GM11168 (cell line): ENCODE measurements around the gene RUNX1.

ENCODE experiments used
- in situ Hi-C: fragments of 300-500 bp; cut with MboI; formaldehyde crosslinking; loops from one replicate; pipeline ENCODE4 v1.12.0; 2022; ENCODE audit warnings: low sequenced_read_pairs; ENCODE audit not compliant: unreplicated experiment

RUNX1 gene

GRCh38 chr21:34933609-34934335 lies 115.3 kb downstream of the RUNX1 start:
- in situ Hi-C loops, result no loop called here

DNA sequence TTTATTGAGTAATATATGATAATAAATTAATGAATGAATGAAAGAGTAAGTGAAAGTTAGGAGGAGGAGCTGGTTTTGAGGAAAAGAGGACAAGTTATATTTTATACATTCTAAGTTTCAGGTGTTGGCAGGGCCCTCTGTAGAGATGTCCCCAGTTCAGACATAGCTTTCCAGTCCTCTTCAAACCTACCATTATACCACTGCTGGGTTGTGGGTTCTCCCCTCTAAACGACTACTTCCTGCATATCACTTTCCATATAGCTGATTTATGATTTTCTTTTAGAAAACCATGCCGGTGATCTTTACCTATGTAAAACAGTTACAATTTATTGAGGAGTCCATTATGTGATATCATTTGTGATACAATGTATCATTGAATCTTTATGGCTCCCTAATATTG lies 116.9 kb downstream of the RUNX1 start:
- in situ Hi-C loops, result no loop called here

DNA sequence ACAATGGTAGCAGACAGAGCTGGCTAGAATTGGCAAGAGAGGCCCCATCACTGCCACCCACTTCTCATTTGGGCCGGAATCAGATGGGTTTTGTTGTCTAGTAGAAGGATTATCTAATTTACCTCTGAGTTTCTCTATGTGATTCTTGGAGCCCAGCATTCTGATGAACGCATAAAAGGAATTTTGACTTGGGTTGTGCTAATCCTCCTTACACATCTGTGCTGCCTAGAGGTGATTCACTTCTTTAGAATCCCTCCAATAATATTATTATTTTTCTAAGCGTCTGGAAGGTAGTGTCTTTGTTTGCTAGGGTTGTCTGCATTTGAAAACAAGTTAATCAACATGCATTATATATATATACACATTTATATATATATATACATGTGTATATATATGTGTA lies 118.1 kb downstream of the RUNX1 start:
- in situ Hi-C loops, result no loop called here

- in situ Hi-C loops, result no loop called here
Measured at GRCh38 chr21:34928637-34929036, 120.5 kb downstream of the RUNX1 start.

DNA sequence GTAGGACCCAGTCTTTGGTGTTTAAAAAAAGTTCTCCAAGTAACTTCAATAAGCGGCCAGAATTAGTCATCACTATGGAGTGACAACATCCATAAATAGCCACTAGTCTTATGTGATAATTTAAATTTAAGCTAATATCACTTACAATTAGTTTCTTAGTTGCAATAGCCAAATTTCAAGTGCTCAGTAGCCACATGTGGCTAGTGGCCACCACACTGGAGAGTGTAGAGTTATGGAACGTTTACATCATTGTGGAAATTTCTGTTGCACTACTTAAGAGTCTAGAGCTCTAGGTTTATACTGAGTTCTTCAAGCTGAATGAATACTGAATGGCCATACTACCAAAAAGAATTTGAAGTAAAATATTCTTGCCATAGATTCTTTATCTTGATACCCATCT lies 121.1 kb downstream of the RUNX1 start:
- in situ Hi-C loops, result no loop called here

DNA sequence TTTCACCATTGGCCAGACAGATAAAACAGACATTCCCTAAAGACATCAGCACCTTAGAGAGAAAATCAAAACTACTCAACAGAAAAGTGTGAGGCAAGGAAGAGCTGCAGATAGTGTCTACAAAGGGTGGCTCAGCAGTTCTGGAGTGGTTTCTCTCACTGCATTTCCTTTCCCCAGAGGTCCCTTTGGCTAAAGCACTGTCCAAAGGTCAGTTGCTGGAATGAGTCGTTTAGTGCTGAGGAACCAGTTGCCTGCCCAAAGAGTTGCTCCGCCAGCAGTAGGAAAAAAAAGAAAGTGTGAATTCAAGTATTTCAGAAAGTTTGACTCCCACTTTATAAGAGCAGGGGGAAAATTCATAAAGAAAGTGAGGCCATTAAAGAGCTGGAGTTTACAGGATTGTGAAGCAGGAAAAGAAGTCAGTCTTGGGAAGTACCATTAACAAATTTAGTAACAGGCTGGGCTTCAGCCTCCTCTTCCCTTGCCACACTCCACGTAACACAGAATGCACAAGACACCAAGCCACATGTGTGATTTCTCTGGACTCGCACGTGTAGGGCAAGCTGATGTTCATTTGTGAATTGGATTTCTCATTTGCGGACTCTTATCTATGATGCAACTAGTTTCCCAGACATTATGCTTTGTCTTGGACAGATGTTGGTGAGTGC lies 122.2 kb downstream of the RUNX1 start:
- in situ Hi-C loops, result no loop called here

DNA sequence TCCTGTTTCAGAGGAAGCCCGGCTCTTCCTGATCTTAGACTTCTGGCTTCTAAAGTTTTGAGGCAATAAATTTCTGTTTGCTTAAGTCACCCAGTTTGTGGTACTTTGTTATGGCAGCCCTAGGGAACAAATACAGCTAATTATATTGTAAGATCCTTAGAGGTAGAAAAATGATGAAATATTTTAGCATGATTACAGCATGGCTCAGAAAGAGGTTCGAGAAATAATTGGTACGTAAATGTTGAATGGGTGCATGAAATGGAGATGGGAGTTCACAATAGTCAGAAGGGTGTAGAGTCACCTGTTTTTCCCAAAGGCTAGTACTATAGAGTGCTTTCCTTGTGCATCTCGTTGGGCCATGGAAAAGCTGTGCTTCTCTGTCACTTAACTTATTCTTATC lies 123.5 kb downstream of the RUNX1 start:
- in situ Hi-C loops, result no loop called here

GRCh38 chr21:34924771-34925419 lies 124.2 kb downstream of the RUNX1 start:
- in situ Hi-C loops, result no loop called here

- in situ Hi-C loops, result no loop called here
Measured at GRCh38 chr21:34924194-34924593, 124.9 kb downstream of the RUNX1 start.

- in situ Hi-C loops, result no loop called here
Measured at GRCh38 chr21:34923626-34924025, 125.5 kb downstream of the RUNX1 start.

DNA sequence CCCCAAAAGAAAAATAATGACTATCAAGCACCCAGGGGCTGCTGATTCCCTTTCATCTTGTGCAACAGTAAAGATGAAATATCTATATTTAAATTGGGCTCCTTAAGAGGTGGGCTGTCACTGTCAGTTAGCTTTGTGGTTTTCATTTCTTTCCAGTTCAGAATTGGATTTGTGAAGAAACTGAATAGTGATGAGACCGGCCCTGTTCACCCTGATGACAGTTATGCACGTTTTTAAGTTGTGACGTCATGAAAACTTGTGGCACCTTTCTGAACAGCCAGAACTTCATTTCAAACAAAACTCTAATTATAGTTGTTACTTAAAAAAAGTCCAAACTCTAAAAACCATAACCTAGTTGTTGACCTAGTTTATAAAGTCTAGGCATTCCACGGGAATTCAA lies 125.9 kb downstream of the RUNX1 start:
- in situ Hi-C loops, result no loop called here

DNA sequence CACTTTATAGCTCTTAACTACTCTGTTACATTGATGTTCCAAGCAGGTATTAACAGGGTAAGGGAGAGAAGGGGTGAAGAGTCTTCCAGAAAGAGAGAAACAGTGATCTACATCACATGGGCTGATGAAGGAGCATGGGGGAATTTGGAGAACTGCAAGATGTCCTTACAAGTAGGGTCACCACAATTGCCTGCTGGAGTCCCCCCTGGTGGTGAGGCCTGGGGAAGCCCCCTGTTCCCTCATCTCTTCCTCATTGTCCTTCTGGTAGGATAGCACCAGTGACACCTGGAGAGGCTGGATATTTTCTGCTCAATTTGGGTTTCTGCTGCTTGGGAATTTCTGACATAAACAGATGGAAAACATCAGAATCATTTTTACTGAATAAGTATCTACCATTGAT lies 126.6 kb downstream of the RUNX1 start:
- in situ Hi-C loops, result no loop called here

- in situ Hi-C loops, result no loop called here
Measured at GRCh38 chr21:34921151-34921550, 128.0 kb downstream of the RUNX1 start.

DNA sequence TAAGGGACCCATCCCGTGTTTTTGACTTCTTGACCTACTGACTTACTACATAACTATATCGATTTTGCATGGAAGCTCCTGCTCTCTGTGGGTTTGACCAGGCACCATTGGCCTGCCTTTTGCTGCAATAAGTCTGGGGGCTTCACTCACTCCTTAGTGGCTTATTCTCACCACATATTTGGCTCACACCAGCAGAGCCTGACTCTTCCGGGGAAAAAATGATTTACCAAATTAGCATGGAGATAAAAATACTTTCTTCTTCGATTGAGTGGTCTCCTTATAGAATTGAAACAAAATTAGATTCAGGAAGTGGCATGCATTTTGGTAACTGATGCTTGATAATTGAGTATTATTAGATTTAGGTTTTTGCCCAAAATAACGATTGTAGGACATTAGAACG lies 129.7 kb downstream of the RUNX1 start:
- in situ Hi-C loops, result no loop called here

DNA sequence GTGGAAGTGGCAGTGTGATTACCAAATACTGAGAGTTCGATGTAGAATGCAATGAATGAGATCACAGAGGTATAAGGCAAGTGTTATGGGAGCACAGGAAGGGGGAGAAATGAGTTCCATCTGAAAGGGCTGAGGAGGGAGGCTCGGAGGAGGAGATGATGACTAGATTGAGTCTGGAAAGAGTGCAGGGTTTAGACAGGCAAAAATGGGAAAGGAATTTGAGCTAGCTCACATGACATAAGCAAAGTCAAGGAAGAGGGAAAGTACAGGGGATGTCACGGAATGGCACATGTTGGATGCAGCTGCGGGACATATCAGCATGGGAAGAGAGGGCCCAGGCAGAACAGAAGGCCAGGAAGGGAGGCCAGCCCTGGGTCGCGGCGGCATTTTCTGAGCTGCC lies 132.7 kb downstream of the RUNX1 start:
- in situ Hi-C loops, result no loop called here

GRCh38 chr21:34915364-34915841 lies 133.7 kb downstream of the RUNX1 start:
- in situ Hi-C loops, result no loop called here

- in situ Hi-C loops, result no loop called here
Measured at GRCh38 chr21:34914239-34914638, 134.9 kb downstream of the RUNX1 start.

DNA sequence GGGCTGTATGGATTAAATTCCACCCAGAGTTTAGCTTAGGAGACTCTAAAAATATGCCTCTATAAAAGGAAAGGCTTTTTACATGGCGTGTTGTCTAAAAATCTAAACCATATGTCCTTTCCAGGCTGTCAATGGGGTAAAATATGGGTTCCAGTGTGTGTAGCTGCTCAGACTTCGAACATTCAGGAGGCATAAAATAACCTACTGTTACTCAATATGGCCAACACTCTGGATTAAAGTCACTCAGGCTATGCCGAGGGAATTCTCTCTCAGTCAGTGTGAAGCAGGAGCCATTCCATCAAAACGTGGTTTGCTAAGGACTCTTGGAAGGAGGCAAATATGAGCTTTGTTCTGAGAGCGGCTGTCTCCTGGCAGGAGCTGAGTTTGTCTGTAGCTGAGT lies 135.3 kb downstream of the RUNX1 start:
- in situ Hi-C loops, result no loop called here

GRCh38 chr21:34912022-34912945 lies 136.8 kb downstream of the RUNX1 start:
- in situ Hi-C loops, result no loop called here

- in situ Hi-C loops, result no loop called here
Measured at GRCh38 chr21:34911360-34911759, 137.7 kb downstream of the RUNX1 start.
